Measurements from ENCODE around the gene DACT2. TPM values are rescaled to one million over a fixed set of nuclear protein-coding genes. Genes with fewer than 3 reads are reported as not detected.
A peak's percentile ranks its signal among the peaks of the same experiment; 100 is the strongest.

DACT2 gene
- total and polyA plus RNA-seq, 8 donors = 0.87 to 6.5 (median 3.1) TPM

DNA sequence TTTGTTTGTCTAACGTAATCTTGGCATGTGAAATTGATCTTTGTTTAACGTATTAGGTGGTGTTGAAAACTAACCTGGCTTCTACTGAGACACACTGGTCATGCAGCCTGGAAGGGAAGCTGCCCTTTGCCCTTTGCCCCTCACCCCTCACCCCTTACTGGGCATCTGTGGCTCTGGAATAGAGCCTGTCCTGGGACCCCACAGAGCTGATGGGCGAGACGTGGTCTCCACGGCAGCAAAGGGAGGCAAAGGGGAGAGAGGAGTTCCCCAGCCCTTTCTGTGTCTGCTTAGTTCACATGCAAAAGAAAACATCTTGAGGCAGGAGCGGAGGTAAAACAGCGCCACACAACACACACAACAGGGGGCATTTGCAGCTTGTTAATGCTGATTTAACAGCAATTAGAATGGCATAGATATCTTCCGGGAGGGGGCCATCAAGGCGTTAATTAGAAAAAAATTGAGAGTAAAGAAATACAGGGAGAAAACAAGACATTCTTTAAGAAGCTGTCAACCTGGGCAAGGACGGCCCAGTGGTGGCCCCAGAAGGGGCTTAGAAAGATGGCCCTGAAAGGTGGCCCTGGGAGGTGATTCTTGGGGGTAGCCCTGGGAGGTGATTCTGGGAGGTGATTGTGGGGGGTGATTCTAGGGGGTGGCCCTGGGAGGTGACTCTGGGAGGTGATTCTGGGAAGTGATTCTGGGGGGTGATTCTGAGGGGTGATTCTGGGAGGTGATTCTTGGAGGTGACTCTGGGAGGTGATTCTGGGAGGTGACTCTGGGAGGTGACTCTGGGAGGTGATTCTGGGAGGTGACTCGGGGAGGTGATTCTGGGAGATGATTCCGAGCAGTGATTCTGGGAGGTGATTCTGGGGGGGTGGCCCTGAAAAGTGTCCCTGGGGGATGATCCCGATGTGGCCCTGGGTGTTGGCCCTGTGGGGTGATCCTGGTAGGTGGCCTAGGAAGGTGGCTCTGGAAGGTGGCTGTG, 44.5 kb upstream of the DACT2 start:
- Histone ChIP-seq H3K36me3 (no peaks in the 10 kb centered on the region), H3K4me3 (no peak overlapping the region), H3K27ac (no peak overlapping the region), H3K27me3 (no peaks in the 10 kb centered on the region), H3K4me1 (no peaks in the 10 kb centered on the region), H3K9me3 (no peaks in the 10 kb centered on the region)
- DNase-seq (peak in 2 of 6 donors; percentile 36 to 41), FAIRE-seq (no peak), ATAC-seq (no peak)
- TF ChIP-seq, protein P1, sequence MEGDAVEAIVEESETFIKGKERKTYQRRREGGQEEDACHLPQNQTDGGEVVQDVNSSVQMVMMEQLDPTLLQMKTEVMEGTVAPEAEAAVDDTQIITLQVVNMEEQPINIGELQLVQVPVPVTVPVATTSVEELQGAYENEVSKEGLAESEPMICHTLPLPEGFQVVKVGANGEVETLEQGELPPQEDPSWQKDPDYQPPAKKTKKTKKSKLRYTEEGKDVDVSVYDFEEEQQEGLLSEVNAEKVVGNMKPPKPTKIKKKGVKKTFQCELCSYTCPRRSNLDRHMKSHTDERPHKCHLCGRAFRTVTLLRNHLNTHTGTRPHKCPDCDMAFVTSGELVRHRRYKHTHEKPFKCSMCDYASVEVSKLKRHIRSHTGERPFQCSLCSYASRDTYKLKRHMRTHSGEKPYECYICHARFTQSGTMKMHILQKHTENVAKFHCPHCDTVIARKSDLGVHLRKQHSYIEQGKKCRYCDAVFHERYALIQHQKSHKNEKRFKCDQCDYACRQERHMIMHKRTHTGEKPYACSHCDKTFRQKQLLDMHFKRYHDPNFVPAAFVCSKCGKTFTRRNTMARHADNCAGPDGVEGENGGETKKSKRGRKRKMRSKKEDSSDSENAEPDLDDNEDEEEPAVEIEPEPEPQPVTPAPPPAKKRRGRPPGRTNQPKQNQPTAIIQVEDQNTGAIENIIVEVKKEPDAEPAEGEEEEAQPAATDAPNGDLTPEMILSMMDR (IDR thresholded peaks at IDR 0.05) = no peak
- WGBS, 2 donors = 61 to 69% methylated on average over 13 of the region's 13 CpGs
- intact Hi-C loops (cut with DNase I) = no loop called here

DNA sequence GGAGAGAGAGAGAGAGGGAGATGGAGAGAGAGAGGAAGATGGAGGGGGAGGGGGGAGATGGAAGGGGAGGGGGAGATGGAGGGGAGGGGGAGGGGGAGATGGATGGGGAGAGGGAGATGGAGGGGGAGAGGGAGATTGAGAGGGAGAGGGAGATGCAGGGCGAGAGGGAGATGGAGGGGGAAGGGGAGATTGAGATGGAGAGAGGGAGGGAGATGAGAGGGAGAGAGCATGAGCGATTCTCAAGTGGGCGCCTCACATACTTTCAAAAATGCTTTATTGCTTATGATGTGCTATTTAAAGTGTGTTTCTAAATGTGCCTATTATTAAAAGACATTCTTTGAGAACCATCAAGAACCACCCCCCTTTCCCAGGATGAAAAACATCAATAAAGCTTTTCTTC, 43.7 kb upstream of the DACT2 start:
- Histone ChIP-seq H3K36me3 (no peaks in the 10 kb centered on the region), H3K4me3 (no peak overlapping the region), H3K27ac (no peak overlapping the region), H3K9me3 (no peaks in the 10 kb centered on the region), H3K4me1 (no peaks in the 10 kb centered on the region), H3K27me3 (no peaks in the 10 kb centered on the region)
- ATAC-seq (no peak), FAIRE-seq (no peak), DNase-seq (no peak)
- TF ChIP-seq, protein P1 (IDR thresholded peaks at IDR 0.05) = no peak
- 64 to 71% methylated on average over 3 of the region's 3 CpGs for WGBS, 2 donors
- intact Hi-C loops (cut with DNase I) = no loop called here

DNA sequence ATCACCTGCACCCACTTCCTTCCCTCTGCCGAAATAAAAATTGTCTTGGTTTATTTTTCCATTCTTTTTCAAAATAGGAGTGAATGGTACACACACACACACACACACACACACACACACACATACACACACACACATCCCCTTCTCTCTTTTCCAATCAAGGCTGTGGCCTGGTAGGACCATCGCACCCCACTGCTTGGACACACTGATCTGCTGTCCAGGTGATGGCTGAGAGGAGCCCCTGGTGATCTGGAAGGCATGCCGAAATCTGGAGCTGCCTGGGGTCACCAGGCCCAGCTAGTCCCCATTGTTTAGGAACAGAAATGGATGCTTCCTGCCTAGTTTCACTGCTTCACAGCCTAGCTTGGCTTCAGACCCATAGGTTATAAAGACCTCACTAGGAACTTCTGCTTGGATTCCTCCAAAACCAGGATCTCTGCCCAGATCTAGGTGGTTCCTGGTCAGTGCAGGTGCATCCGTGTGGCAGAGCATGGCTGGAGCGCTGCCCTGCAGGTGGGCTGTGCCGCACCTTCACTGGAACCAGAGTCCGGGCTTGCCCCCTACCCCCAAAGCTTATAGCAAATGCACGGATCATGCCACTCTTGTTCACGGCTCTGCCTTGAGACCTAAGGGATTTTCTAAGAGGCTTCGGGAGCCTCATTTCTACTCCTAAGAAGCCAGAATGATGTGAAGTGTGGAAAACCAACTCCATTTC, 42.9 kb upstream of the DACT2 start:
- FAIRE-seq (no peak), ATAC-seq (no peak), DNase-seq (peak in 1 of 6 donors; percentile 20)
- no peaks in the 10 kb centered on the region for H3K27me3 ChIP-seq
- intact Hi-C loops (cut with DNase I) = no loop called here
- H3K36me3 ChIP-seq = no peaks in the 10 kb centered on the region
- no peaks in the 10 kb centered on the region for H3K4me1 ChIP-seq
- no peaks in the 10 kb centered on the region for H3K9me3 ChIP-seq
- TF ChIP-seq, protein P1 (IDR thresholded peaks at IDR 0.05) = no peak
- WGBS, 2 donors = 84 to 92% methylated on average over 10 of the region's 10 CpGs
- H3K4me3 ChIP-seq = no peak overlapping the region
- no peak overlapping the region for H3K27ac ChIP-seq

DNA sequence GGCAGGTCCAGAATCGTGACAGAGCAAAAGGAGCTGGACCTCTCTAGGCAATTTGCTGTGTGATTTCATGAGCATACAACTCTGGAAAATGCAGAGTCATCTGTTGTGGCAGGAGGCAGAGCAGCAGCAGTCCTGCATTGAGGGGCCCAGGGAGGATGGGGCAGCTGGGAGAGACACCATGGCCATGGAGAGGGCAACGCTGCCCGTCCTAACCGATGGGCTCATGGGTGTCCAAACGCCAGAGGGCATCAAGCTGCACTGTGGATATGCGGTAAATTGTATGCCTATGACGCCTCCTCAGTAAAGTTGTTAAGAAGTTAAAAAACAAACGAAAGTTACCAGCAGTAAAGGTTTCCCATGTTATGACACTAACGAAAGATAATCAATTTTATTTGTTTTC, 42.2 kb upstream of the DACT2 start:
- Histone ChIP-seq H3K27ac (no peak overlapping the region), H3K4me1 (no peaks in the 10 kb centered on the region), H3K9me3 (no peaks in the 10 kb centered on the region), H3K36me3 (no peaks in the 10 kb centered on the region), H3K4me3 (no peak overlapping the region), H3K27me3 (no peaks in the 10 kb centered on the region)
- intact Hi-C loops (cut with DNase I) = no loop called here
- DNase-seq (peak in 1 of 6 donors; percentile 22), ATAC-seq (no peak), FAIRE-seq (no peak)
- TF ChIP-seq, protein P1 (IDR thresholded peaks at IDR 0.05) = no peak
- 81 to 89% methylated on average over 9 of the region's 9 CpGs for WGBS, 2 donors
